MCF 10A (cell line): Measurements from ENCODE around the gene EBI3. TPM values are rescaled to one million over a fixed set of nuclear protein-coding genes. Genes with fewer than 3 reads are reported as not detected.
A peak's percentile ranks its signal among the peaks of the same experiment; 100 is the strongest.
"Not testable (repeated sequence)": the region's sequence is repeated elsewhere in the genome, so short reads cannot be mapped to it uniquely, and the experiment has no call there.

Experiments
- BruUV-seq: library from RNA; stranded (reverse); fragments of 400-500 nt; replicated peaks from 2 replicates; lab custom pipeline; 2021; lab: Mats Ljungman, UMichigan
- CTCF ChIA-PET: fragments of 300-600 bp; sonication (Branson Sonifier 250); formaldehyde crosslinking; extraction: SDS; loops from one replicate; lab custom pipeline; 2021; ENCODE audit warnings: antibody characterized with exemption, inconsistent platforms; lab: Yijun Ruan, JAX
- POLR2A ChIA-PET: fragments of 300-600, 350-650 bp; sonication (Branson Sonifier 250); formaldehyde crosslinking; extraction: SDS; loops from one replicate; lab custom pipeline; 2020; ENCODE audit warnings: antibody characterized with exemption, inconsistent platforms; lab: Yijun Ruan, JAX
- DNase-seq: peaks from one replicate; pipeline ENCODE4 v3.0.0-alpha.2; 2018; ENCODE audit not compliant: unreplicated experiment
- H3K27ac Mint-ChIP-seq: one replicate; pipeline ENCODE4 v1.8.0; 2022; ENCODE audit warnings: mild to moderate bottlenecking, low read depth, mixed read lengths; ENCODE audit not compliant: unreplicated experiment
- H3K27me3 Mint-ChIP-seq: one replicate; pipeline ENCODE4 v1.8.0; 2022; ENCODE audit warnings: mixed read lengths; ENCODE audit not compliant: insufficient read depth, unreplicated experiment
- H3K36me3 Mint-ChIP-seq: one replicate; pipeline ENCODE4 v1.8.0; 2022; ENCODE audit warnings: mild to moderate bottlenecking, moderate library complexity, mixed read lengths; ENCODE audit not compliant: insufficient read depth, unreplicated experiment
- H3K4me1 Mint-ChIP-seq: one replicate; pipeline ENCODE4 v1.8.0; 2022; ENCODE audit warnings: mixed read lengths; ENCODE audit not compliant: insufficient read depth, unreplicated experiment
- H3K4me3 Mint-ChIP-seq: one replicate; pipeline ENCODE4 v1.8.0; 2022; ENCODE audit warnings: mild to moderate bottlenecking, moderate library complexity, mixed read lengths; ENCODE audit not compliant: unreplicated experiment
- H3K9me3 Mint-ChIP-seq: one replicate; pipeline ENCODE4 v1.8.0; 2022; ENCODE audit warnings: mixed read lengths; ENCODE audit not compliant: unreplicated experiment
- intact Hi-C: fragments of 100-400 bp; cut with micrococcal nuclease; formaldehyde crosslinking; loops from 2 replicates; pipeline ENCODE4 v1.14.1; 2022
- total RNA-seq: library from RNA; stranded (reverse); gene quantifications from 2 replicates; pipeline ENCODE4 v1.2.3, GENCODE V29; 2022
- TF ChIP-seq, protein P1 (sequence below): fragments of 200-600 bp; IDR thresholded peaks from one replicate; pipeline ENCODE4 v1.8.0; 2022; ENCODE audit warnings: antibody characterized with exemption, mild to moderate bottlenecking; ENCODE audit not compliant: unreplicated experiment

Gene EBI3
- total RNA-seq, 1 experiment from 2014 or later, result 0.35 TPM

GRCh38 chr19:4186087-4186993 is 43.0 kb upstream of the EBI3 start:
- CTCF ChIA-PET, result interaction anchor here (0.6 to 1.0 kb wide), 3 partner anchors 20 to 136 kb away, joined by 3 to 4 read pairs (median 3); no protein-coding TSS in a partner anchor
- TF ChIP-seq, protein P1, sequence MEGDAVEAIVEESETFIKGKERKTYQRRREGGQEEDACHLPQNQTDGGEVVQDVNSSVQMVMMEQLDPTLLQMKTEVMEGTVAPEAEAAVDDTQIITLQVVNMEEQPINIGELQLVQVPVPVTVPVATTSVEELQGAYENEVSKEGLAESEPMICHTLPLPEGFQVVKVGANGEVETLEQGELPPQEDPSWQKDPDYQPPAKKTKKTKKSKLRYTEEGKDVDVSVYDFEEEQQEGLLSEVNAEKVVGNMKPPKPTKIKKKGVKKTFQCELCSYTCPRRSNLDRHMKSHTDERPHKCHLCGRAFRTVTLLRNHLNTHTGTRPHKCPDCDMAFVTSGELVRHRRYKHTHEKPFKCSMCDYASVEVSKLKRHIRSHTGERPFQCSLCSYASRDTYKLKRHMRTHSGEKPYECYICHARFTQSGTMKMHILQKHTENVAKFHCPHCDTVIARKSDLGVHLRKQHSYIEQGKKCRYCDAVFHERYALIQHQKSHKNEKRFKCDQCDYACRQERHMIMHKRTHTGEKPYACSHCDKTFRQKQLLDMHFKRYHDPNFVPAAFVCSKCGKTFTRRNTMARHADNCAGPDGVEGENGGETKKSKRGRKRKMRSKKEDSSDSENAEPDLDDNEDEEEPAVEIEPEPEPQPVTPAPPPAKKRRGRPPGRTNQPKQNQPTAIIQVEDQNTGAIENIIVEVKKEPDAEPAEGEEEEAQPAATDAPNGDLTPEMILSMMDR, result peak; percentile 67
- Mint-ChIP-seq H3K4me3 (no peak overlapping the region), H3K27ac (no peak overlapping the region), H3K9me3 (no peaks in the 10 kb centered on the region), H3K27me3 (no peaks in the 10 kb centered on the region), H3K4me1 (peaks cover 13% of the 10 kb centered on the region), H3K36me3 (no peaks in the 10 kb centered on the region)
- intact Hi-C loops, result loop anchor here (1.0 to 2.0 kb wide), 2 partner anchors 46 to 200 kb away; no protein-coding TSS in a partner anchor
- POLR2A ChIA-PET, result interaction anchor here (0.6 to 0.7 kb wide), 2 partner anchors 520 to 541 kb away, joined by 3 read pairs; no protein-coding TSS in a partner anchor
- BruUV-seq, result no TSS peak
- DNase-seq, result peak; percentile 86

GRCh38 chr19:4187313-4188122 is 41.8 kb upstream of the EBI3 start:
- Mint-ChIP-seq H3K36me3 (no peaks in the 10 kb centered on the region), H3K27ac (no peak overlapping the region), H3K4me1 (peaks cover 12% of the 10 kb centered on the region), H3K4me3 (no peak overlapping the region), H3K9me3 (no peaks in the 10 kb centered on the region), H3K27me3 (no peaks in the 10 kb centered on the region)
- POLR2A ChIA-PET, result no interaction called here
- DNase-seq, result no peak
- TF ChIP-seq, protein P1, result no peak
- CTCF ChIA-PET, result interaction anchor here (0.6 to 1.1 kb wide), 6 partner anchors 14 to 106 kb away, joined by 3 to 4 read pairs (median 4); no protein-coding TSS in a partner anchor
- no TSS peak for BruUV-seq
- intact Hi-C loops, result loop anchor here (2.0 kb wide), 1 partner anchor 47 kb away; no protein-coding TSS in a partner anchor

DNA sequence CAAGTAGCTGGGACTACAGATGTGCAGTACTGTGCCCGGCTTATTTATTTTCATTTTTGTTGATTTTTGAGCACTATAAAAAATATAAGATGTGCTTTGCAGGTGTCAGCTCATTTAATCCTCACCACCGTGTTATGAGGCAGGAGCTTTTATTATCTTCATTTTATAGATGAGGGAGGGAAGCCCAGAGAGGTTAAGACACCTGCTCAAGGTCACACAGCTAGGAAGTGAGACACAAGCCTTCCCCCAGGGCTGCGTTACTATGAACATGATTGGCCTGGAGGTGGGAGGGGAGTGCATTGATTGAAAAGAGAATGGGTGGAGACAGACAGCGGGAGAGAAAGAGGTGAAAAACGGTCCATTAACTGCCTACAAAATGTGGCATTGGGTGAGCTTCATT is 39.7 kb upstream of the EBI3 start:
- no TSS peak for BruUV-seq
- H3K4me1 Mint-ChIP-seq, result peaks cover 10% of the 10 kb centered on the region
- H3K27ac Mint-ChIP-seq, result no peak overlapping the region
- no peak for DNase-seq
- H3K4me3 Mint-ChIP-seq, result no peak overlapping the region
- TF ChIP-seq, protein P1, result no peak
- H3K27me3 Mint-ChIP-seq, result peaks cover 8% of the 10 kb centered on the region
- H3K36me3 Mint-ChIP-seq, result no peaks in the 10 kb centered on the region
- no peaks in the 10 kb centered on the region for H3K9me3 Mint-ChIP-seq
- POLR2A ChIA-PET, result no interaction called here
- intact Hi-C loops, result no loop called here
- CTCF ChIA-PET, result interaction anchor here (0.6 to 1.6 kb wide), 2 partner anchors 123 to 202 kb away, joined by 3 to 4 read pairs; partner anchors contain the start of gene ZBTB7A

DNA sequence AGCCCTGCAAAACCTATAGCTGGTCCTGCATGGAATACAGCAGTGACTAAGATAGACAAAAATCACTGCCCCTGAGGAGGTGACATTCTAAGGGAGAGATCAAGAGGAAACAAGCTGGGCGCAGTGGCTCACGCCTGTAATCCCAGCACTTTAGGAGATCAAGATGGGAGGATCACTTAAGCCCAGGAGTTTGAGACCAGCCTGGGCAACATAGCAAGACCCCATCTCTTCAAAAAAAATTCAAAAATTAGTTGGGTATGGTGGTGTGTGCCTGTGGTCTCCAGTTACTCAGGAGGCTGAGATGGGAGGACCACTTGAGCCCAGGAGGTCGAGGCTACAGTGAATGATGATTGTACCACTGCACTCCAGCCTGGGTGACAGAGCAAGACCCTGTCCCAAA is 36.8 kb upstream of the EBI3 start:
- POLR2A ChIA-PET, H3K9me3 Mint-ChIP-seq, BruUV-seq: not testable (repeated sequence)

More for the DNA sequence above, 36.8 kb upstream of the EBI3 start:
- intact Hi-C loops, CTCF ChIA-PET, H3K27ac Mint-ChIP-seq, H3K36me3 Mint-ChIP-seq, DNase-seq, H3K4me3 Mint-ChIP-seq: not testable (repeated sequence)
- Mint-ChIP-seq H3K4me1 (peaks cover 11% of the 10 kb centered on the region), H3K27me3 (peaks cover 24% of the 10 kb centered on the region)
